Hepatocyte (in vitro differentiated cells): Measurements from ENCODE around the gene SNRPA1.
"Not testable (repeated sequence)": the region's sequence is repeated elsewhere in the genome, so short reads cannot be mapped to it uniquely, and the experiment has no call there.

Experiments
- EZH2 ChIP-seq: fragments of 200-600 bp; sonication (generic); IDR thresholded peaks from 2 replicates; pipeline ENCODE4 v1.6.1; 2016; ENCODE audit warnings: antibody characterized with exemption, mild to moderate bottlenecking, borderline replicate concordance
- EZH2phosphoT487 ChIP-seq: fragments of 200-600 bp; sonication (generic); IDR thresholded peaks from one replicate; pipeline ENCODE4 v1.6.1; 2018; ENCODE audit warnings: antibody characterized with exemption, mild to moderate bottlenecking, low read depth, moderate library complexity; ENCODE audit not compliant: unreplicated experiment, severe bottlenecking
- TF ChIP-seq, protein P1 (sequence below): fragments of 200-600 bp; sonication (generic); IDR thresholded peaks from 2 replicates; pipeline ENCODE4 v1.5.1; 2016; ENCODE audit warnings: antibody characterized with exemption, mild to moderate bottlenecking; ENCODE audit not compliant: poor library complexity

DNA sequence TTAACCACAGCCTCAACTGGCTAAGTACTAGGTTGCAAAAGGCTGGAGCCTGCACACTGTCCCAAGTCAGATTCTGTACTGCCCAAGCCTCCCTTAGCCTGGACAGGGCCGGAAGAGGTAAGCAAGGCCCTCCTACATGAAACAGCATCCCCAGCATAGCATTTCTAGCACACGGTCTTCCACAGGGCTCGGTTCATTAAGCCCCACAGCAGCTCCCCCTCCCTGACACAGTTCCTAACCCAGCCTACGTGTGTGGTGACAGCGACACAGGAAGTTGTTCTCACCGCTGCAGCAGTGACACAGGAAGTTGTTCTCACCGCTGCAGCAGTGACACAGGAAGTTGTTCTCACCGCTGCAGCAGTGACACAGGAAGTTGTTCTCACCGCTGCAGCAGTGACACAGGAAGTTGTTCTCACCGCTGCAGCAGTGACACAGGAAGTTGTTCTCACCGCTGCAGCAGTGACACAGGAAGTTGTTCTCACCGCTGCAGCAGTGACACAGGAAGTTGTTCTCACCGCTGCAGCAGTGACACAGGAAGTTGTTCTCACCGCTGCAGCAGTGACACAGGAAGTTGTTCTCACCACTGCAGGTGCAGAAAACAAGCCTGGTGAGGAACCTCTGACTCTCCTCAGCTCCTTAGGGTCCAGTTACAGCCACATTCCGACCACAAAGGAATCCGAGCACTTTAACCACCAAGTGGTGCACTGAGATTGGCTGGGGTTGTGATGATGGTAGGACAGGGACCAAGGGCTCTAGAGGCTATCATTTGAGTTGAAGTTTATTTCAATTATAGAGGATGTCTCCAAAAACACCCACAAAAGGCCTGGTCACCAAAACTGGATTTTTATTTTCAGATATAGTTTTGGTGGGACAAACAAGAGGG, 39.1 kb upstream of the SNRPA1 start:
- TF ChIP-seq, protein P1, sequence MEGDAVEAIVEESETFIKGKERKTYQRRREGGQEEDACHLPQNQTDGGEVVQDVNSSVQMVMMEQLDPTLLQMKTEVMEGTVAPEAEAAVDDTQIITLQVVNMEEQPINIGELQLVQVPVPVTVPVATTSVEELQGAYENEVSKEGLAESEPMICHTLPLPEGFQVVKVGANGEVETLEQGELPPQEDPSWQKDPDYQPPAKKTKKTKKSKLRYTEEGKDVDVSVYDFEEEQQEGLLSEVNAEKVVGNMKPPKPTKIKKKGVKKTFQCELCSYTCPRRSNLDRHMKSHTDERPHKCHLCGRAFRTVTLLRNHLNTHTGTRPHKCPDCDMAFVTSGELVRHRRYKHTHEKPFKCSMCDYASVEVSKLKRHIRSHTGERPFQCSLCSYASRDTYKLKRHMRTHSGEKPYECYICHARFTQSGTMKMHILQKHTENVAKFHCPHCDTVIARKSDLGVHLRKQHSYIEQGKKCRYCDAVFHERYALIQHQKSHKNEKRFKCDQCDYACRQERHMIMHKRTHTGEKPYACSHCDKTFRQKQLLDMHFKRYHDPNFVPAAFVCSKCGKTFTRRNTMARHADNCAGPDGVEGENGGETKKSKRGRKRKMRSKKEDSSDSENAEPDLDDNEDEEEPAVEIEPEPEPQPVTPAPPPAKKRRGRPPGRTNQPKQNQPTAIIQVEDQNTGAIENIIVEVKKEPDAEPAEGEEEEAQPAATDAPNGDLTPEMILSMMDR, result not testable (repeated sequence)
- TF ChIP-seq EZH2, EZH2phosphoT487: not testable (repeated sequence)
